PFSK-1 (cell line): ENCODE data around the gene PTPRM.

ENCODE experiments used
- FOXP2 ChIP-seq: optimal IDR thresholded peaks from 2 replicates; pipeline ENCODE3; 2011; ENCODE audit warnings: borderline replicate concordance, control low read depth, inconsistent platforms; ENCODE audit not compliant: insufficient read depth; ENCODE audit errors: extremely low read length, extremely low read depth
- POLR2AphosphoS5 ChIP-seq: IDR thresholded peaks from 2 replicates; pipeline ENCODE4 v1.6.1; 2012; ENCODE audit warnings: low read depth, mild to moderate bottlenecking, control low read depth, low read length, moderate library complexity
- REST ChIP-seq, 2 experiments: IDR thresholded peaks; 2 replicates each; pipeline versions ENCODE4 v1.6.1 to v1.8.0; 2011 to 2012; ENCODE audit warnings: low read depth in 2 of 2, low read length in 2 of 2, control low read depth in 1 of 2, inconsistent platforms in 1 of 2, mild to moderate bottlenecking in 1 of 2, moderate library complexity in 1 of 2; ENCODE audit not compliant: insufficient read depth in 1 of 2
- SIN3A ChIP-seq: IDR thresholded peaks from 2 replicates; pipeline ENCODE4 v1.6.1; 2012; ENCODE audit warnings: mild to moderate bottlenecking, low read length, moderate library complexity, borderline replicate concordance; ENCODE audit not compliant: insufficient read depth
- TAF1 ChIP-seq: IDR thresholded peaks from 2 replicates; pipeline ENCODE4 v1.6.1; 2012; ENCODE audit warnings: low read length, control low read depth, borderline replicate concordance; ENCODE audit not compliant: insufficient read depth

PTPRM gene

GRCh38 chr18:7927119-7927518 is 360.0 kb downstream of the PTPRM start:
- TF ChIP-seq TAF1 (no peak), REST (IDR thresholded peaks at IDR 0.05; ENCODE audit: insufficient read depth in 1 of 2, low read depth in 2 of 2, low read length in 2 of 2) (no peak), FOXP2 (no peak), SIN3A (no peak), POLR2AphosphoS5 (no peak)

- TF ChIP-seq TAF1, result no peak
- TF ChIP-seq REST (IDR thresholded peaks at IDR 0.05; ENCODE audit: insufficient read depth in 1 of 2, low read depth in 2 of 2, low read length in 2 of 2), result no peak
These were observed 364.6 kb downstream of the PTPRM start for GRCh38 chr18:7931763-7932162.

- no peak for TF ChIP-seq TAF1
- no peak for TF ChIP-seq POLR2AphosphoS5
- no peak for TF ChIP-seq REST (IDR thresholded peaks at IDR 0.05; ENCODE audit: insufficient read depth in 1 of 2, low read depth in 2 of 2, low read length in 2 of 2)
- no peak for TF ChIP-seq SIN3A
- TF ChIP-seq FOXP2, result no peak
These were observed 370.2 kb downstream of the PTPRM start for GRCh38 chr18:7937268-7937667.

GRCh38 chr18:7939521-7939920 is 372.4 kb downstream of the PTPRM start:
- no peak for TF ChIP-seq POLR2AphosphoS5
- TF ChIP-seq TAF1, result no peak
- TF ChIP-seq REST (IDR thresholded peaks at IDR 0.05; ENCODE audit: insufficient read depth in 1 of 2, low read depth in 2 of 2, low read length in 2 of 2), result no peak
- TF ChIP-seq SIN3A, result no peak
- no peak for TF ChIP-seq FOXP2

GRCh38 chr18:7940379-7940778 is 373.3 kb downstream of the PTPRM start:
- TF ChIP-seq SIN3A, result no peak
- TF ChIP-seq TAF1, result no peak
- TF ChIP-seq REST (IDR thresholded peaks at IDR 0.05; ENCODE audit: insufficient read depth in 1 of 2, low read depth in 2 of 2, low read length in 2 of 2), result no peak
- no peak for TF ChIP-seq FOXP2
- no peak for TF ChIP-seq POLR2AphosphoS5
